H1 (cell line): ENCODE measurements around the gene SCAI. TPM values are rescaled to one million over a fixed set of nuclear protein-coding genes. Genes with fewer than 3 reads are reported as not detected.
A peak's percentile ranks its signal among the peaks of the same experiment; 100 is the strongest.

Experiments
- CTCF ChIA-PET: fragments of 300-600 bp; sonication (Branson Sonifier 250); formaldehyde crosslinking; loops from one replicate; lab custom pipeline; 2021; ENCODE audit not compliant: partially characterized antibody; lab: Charles Lee
- POLR2A ChIA-PET: fragments of 300-600 bp; sonication (Branson Sonifier 250); formaldehyde crosslinking; loops from one replicate; lab custom pipeline; 2021; ENCODE audit warnings: inconsistent platforms; ENCODE audit not compliant: partially characterized antibody; lab: Charles Lee
- DNase-seq, 2 experiments: peaks; one replicate each; pipeline versions ENCODE4 v3.0.0 to v3.0.0-alpha.2; 2010 to 2022; ENCODE audit warnings: low spot score in 2 of 2, low read depth in 1 of 2, mixed read lengths in 1 of 2
- FAIRE-seq: peaks from 2 replicates; lab custom pipeline; 2011; peaks lifted over from hg19 to GRCh38; lab: Jason Lieb, UNC
- H2AFZ ChIP-seq: 2 replicates; pipeline ENCODE4 v1.8.1; 2012; ENCODE audit warnings: low read length, inconsistent platforms
- H2AK5ac ChIP-seq: 2 replicates; pipeline ENCODE4 v1.6.1; 2013; ENCODE audit warnings: low read depth, low read length
- H2BK120ac ChIP-seq: replicated peaks from 2 replicates; pipeline ENCODE3; 2013; ENCODE audit warnings: low read depth, low read length, inconsistent platforms
- H2BK12ac ChIP-seq: 2 replicates; pipeline ENCODE4 v1.6.1; 2013; ENCODE audit warnings: low read depth, low read length
- H2BK15ac ChIP-seq: 2 replicates; pipeline ENCODE4 v1.6.1; 2013; ENCODE audit warnings: low read length
- H2BK20ac ChIP-seq: 2 replicates; pipeline ENCODE4 v1.6.1; 2013; ENCODE audit warnings: low read length
- H2BK5ac ChIP-seq: 2 replicates; pipeline ENCODE4 v1.6.1; 2013; ENCODE audit warnings: low read depth, low read length
- H3K14ac ChIP-seq: 2 replicates; pipeline ENCODE4 v1.6.1; 2013; ENCODE audit warnings: inconsistent platforms; ENCODE audit not compliant: insufficient read length
- H3K18ac ChIP-seq: 2 replicates; pipeline ENCODE4 v1.6.1; 2013; ENCODE audit warnings: low read length; ENCODE audit errors: extremely low read depth
- H3K23ac ChIP-seq: 2 replicates; pipeline ENCODE4 v1.6.1; 2013; ENCODE audit warnings: inconsistent platforms; ENCODE audit not compliant: insufficient read length
- H3K23me2 ChIP-seq: 2 replicates; pipeline ENCODE4 v1.6.1; 2013; ENCODE audit warnings: low read depth, low read length
- H3K27ac ChIP-seq: 2 replicates; pipeline ENCODE4 v1.6.1; 2011; ENCODE audit warnings: low read depth, low read length, inconsistent platforms
- H3K27me3 ChIP-seq, 4 experiments: replicated peaks in 1 of 4; 1 replicate in 1 of 4; 2 replicates in 3 of 4; pipeline versions ENCODE4 v1.6.1 to v1.8.1; 2011 to 2013; ENCODE audit warnings: low read length in 3 of 4, mild to moderate bottlenecking in 3 of 4, inconsistent platforms in 2 of 4, mixed read lengths in 2 of 4, moderate library complexity in 1 of 4; ENCODE audit not compliant: control insufficient read depth in 3 of 4, insufficient read depth in 3 of 4; ENCODE audit errors: extremely low read depth in 1 of 4
- H3K36me3 ChIP-seq, 4 experiments: 2 replicates each; pipeline versions ENCODE4 v1.6.1 to v1.8.1; 2011 to 2013; ENCODE audit warnings: mild to moderate bottlenecking in 4 of 4, low read length in 3 of 4, moderate library complexity in 2 of 4, control low read depth in 1 of 4, inconsistent platforms in 1 of 4; ENCODE audit not compliant: insufficient read depth in 4 of 4, control insufficient read depth in 2 of 4
- H3K4ac ChIP-seq: replicated peaks from 2 replicates; pipeline ENCODE3; 2013; ENCODE audit warnings: low read length, low read depth, mixed read lengths, inconsistent platforms; ENCODE audit not compliant: insufficient read length
- H3K4me1 ChIP-seq, 4 experiments: replicated peaks in 1 of 4; 1 replicate in 1 of 4; 2 replicates in 3 of 4; pipeline versions ENCODE4 v1.6.1 to v1.8.1; 2011 to 2013; ENCODE audit warnings: low read length in 3 of 4, inconsistent platforms in 2 of 4, mixed read lengths in 1 of 4; ENCODE audit not compliant: insufficient read depth in 4 of 4, control insufficient read depth in 3 of 4
- H3K4me2 ChIP-seq, 2 experiments: 2 replicates each; pipeline versions ENCODE4 v1.6.1 to v1.8.1; 2011 to 2013; ENCODE audit warnings: low read depth in 2 of 2, low read length in 2 of 2, control low read depth in 1 of 2, inconsistent platforms in 1 of 2, mild to moderate bottlenecking in 1 of 2; ENCODE audit not compliant: insufficient read depth in 1 of 2
- H3K4me3 ChIP-seq, 4 experiments: fragments of 200-600, 300-600 bp in 1 of 4; sonication (generic), shearing (Covaris generic), sonication (Bioruptor Twin) in 1 of 4; 2 replicates each; pipeline versions ENCODE4 v1.5.1 to v1.8.1; 2011 to 2016; ENCODE audit warnings: low read length in 4 of 4, low read depth in 3 of 4, control low read depth in 2 of 4, inconsistent platforms in 2 of 4, mild to moderate bottlenecking in 2 of 4, mixed read lengths in 1 of 4, moderate library complexity in 1 of 4; ENCODE audit not compliant: insufficient read depth in 2 of 4; ENCODE audit errors: extremely low read depth in 1 of 4
- H3K56ac ChIP-seq: replicated peaks from 2 replicates; pipeline ENCODE3; 2013; ENCODE audit warnings: low read depth, mild to moderate bottlenecking, mixed read lengths, low read length, inconsistent platforms; ENCODE audit not compliant: insufficient read length
- H3K79me1 ChIP-seq: 2 replicates; pipeline ENCODE4 v1.6.1; 2013; ENCODE audit warnings: low read depth, low read length, control low read depth
- H3K79me2 ChIP-seq, 2 experiments: 2 replicates each; pipeline versions ENCODE4 v1.6.1 to v1.8.1; 2012 to 2013; ENCODE audit warnings: low read length in 2 of 2, mild to moderate bottlenecking in 2 of 2, inconsistent platforms in 1 of 2; ENCODE audit not compliant: insufficient read depth in 2 of 2, control insufficient read depth in 1 of 2
- H3K9ac ChIP-seq, 4 experiments: replicated peaks in 1 of 4; 1 replicate in 1 of 4; 2 replicates in 3 of 4; pipeline versions ENCODE4 v1.6.1 to v1.8.1; 2011 to 2013; ENCODE audit warnings: low read depth in 3 of 4, low read length in 3 of 4, control low read depth in 2 of 4, mild to moderate bottlenecking in 2 of 4, moderate library complexity in 2 of 4, inconsistent platforms in 1 of 4; ENCODE audit errors: extremely low read depth in 1 of 4
- H3K9me3 ChIP-seq, 2 experiments: 2 replicates each; pipeline versions ENCODE4 v1.6.1 to v1.8.1; 2012 to 2013; ENCODE audit warnings: mild to moderate bottlenecking in 2 of 2, moderate library complexity in 2 of 2, control low read depth in 1 of 2, inconsistent platforms in 1 of 2, low read depth in 1 of 2, low read length in 1 of 2, mixed read lengths in 1 of 2; ENCODE audit not compliant: insufficient read depth in 2 of 2
- H4K20me1 ChIP-seq, 2 experiments: replicated peaks in 1 of 2; 2 replicates each; pipeline versions ENCODE3 to v1.8.1; 2011 to 2013; ENCODE audit warnings: inconsistent platforms in 2 of 2, low read length in 2 of 2, mild to moderate bottlenecking in 1 of 2; ENCODE audit not compliant: insufficient read depth in 2 of 2, control insufficient read depth in 1 of 2
- H4K5ac ChIP-seq: 2 replicates; pipeline ENCODE4 v1.6.1; 2013; ENCODE audit warnings: low read length, low read depth, mixed read lengths, inconsistent platforms; ENCODE audit not compliant: insufficient read length
- H4K8ac ChIP-seq: 2 replicates; pipeline ENCODE4 v1.8.0; 2013; ENCODE audit warnings: mild to moderate bottlenecking, moderate library complexity, low read length, inconsistent platforms; ENCODE audit not compliant: insufficient read depth; ENCODE audit errors: extremely low read depth
- H4K91ac ChIP-seq: replicated peaks from 2 replicates; pipeline ENCODE3; 2013; ENCODE audit warnings: low read length, mixed read lengths, inconsistent platforms; ENCODE audit not compliant: insufficient read length
- CHD1 ChIP-seq: IDR thresholded peaks from 2 replicates; pipeline ENCODE4 v1.6.1; 2012; ENCODE audit warnings: low read depth, low read length, improper control_type of control experiment
- CHD2 ChIP-seq: IDR thresholded peaks from 2 replicates; pipeline ENCODE4 v1.6.1; 2012; ENCODE audit warnings: low read length, improper control_type of control experiment
- EGR1 ChIP-seq: IDR thresholded peaks from 2 replicates; pipeline ENCODE4 v1.6.1; 2011; ENCODE audit warnings: low read depth, low read length, borderline replicate concordance
- EP300 ChIP-seq, 2 experiments: IDR thresholded peaks; 1 replicate in 1 of 2; 2 replicates in 1 of 2; pipeline ENCODE4 v1.6.1; 2011 to 2012; ENCODE audit warnings: low read depth in 2 of 2, low read length in 2 of 2, mild to moderate bottlenecking in 2 of 2, borderline replicate concordance in 1 of 2, inconsistent platforms in 1 of 2, moderate library complexity in 1 of 2
- KDM5A ChIP-seq: fragments of 200-600 bp; IDR thresholded peaks from 2 replicates; pipeline ENCODE4 v1.7.1; 2012; ENCODE audit warnings: mild to moderate bottlenecking, low read length, inconsistent platforms, mixed read lengths
- RBBP5 ChIP-seq: IDR thresholded peaks from 2 replicates; pipeline ENCODE4 v1.7.1; 2012; ENCODE audit warnings: low read depth, mild to moderate bottlenecking, inconsistent platforms, low read length, moderate library complexity, borderline replicate concordance
- RFX5 ChIP-seq: IDR thresholded peaks from 2 replicates; pipeline ENCODE4 v1.6.1; 2011; ENCODE audit warnings: low read depth, low read length, improper control_type of control experiment, borderline replicate concordance
- WGBS, 2 experiments: shearing (Covaris generic) in 1 of 2; methylation state at CpG; one replicate each; pipeline versions ENCODE4 v1.1.6 to v1.1.7; 2013 to 2015; ENCODE audit warnings: low lambda C conversion rate in 2 of 2, mixed read lengths in 2 of 2, inconsistent platforms in 1 of 2, low coverage in 1 of 2, missing lambda C conversion rate in 1 of 2; ENCODE audit not compliant: insufficient replicate concordance in 2 of 2, insufficient coverage in 1 of 2, insufficient read length in 1 of 2; ENCODE audit errors: extremely low coverage in 1 of 2, missing lambda C conversion rate in 1 of 2; 5-methylcytosine and 5-hydroxymethylcytosine counted together
- polyA plus RNA-seq, 7 experiments: library from polyadenylated mRNA; depleted of rRNA in 3 of 7; stranded (reverse) in 5 of 7; unstranded in 2 of 7; fragments of >200 nt in 5 of 7; fragments of 200-250 nt in 2 of 7; gene quantifications; 1 replicate in 5 of 7; 2 replicates in 1 of 7; 4 replicates in 1 of 7; pipeline versions ENCODE4 v1.2.1 to v1.2.3, GENCODE V29; 2011 to 2013; ENCODE audit warnings: missing spikeins in 2 of 7, mixed read lengths in 2 of 7
- total RNA-seq: library from RNA; stranded (reverse); fragmentation: NEBNext Ultra II Directional; extraction: Animal tissue kit (Norgen Biotek cat#: 25700); gene quantifications from 2 replicates; pipeline ENCODE4 v1.2.1, GENCODE V29; 2021

SCAI gene
- total and polyA plus RNA-seq, 2 of the 8 experiments (the other 6 are each of a cell fraction or from before 2014, with no cell fraction given): 6.4 to 19.8 TPM

GRCh38 chr9:125189361-125190289 is 46.3 kb upstream of the SCAI start, which contains the start of gene PPP6C:
Gene PPP6C (minus strand): TSS chr9:125189803. CDS start chr9:125189718, 85 bp downstream.
- peak within 1 kb of the TSS; percentile 66 to 87 (median 79) for H3K9ac ChIP-seq
- H2BK5ac ChIP-seq: peak within 1 kb of the TSS; percentile 66; the same call in 1 of the 2 replicates
- peak within 1 kb of the TSS; percentile 79 for H4K91ac ChIP-seq
- H2BK120ac ChIP-seq: no peak within 1 kb of the TSS
- no peaks in the 10 kb centered on the region for H3K9me3 ChIP-seq
- 2% methylated on average over 61 of the region's 82 CpGs; no CpG with 5 or more reads in 1 of the 2 experiments for WGBS, 2 experiments
- H3K56ac ChIP-seq: peak within 1 kb of the TSS; percentile 59
- H2BK15ac ChIP-seq: no peak within 1 kb of the TSS
- no peak within 1 kb of the TSS for H3K14ac ChIP-seq
- peaks cover 4% of the 10 kb centered on the region; the same call in 1 of the 2 replicates for H3K23me2 ChIP-seq
- no peaks in the 10 kb centered on the region for H3K79me1 ChIP-seq
- H4K20me1 ChIP-seq: peaks cover 2 to 3% of the 10 kb centered on the region in 2 experiments
- H3K79me2 ChIP-seq: peaks cover 13 to 48% of the 10 kb centered on the region in 2 experiments
- no peak within 1 kb of the TSS for H2BK20ac ChIP-seq
- peaks cover 0 to 3% (median 1%) of the 10 kb centered on the region in 4 experiments; a peak in 1 of 7 replicates for H3K4me1 ChIP-seq
- no peak within 1 kb of the TSS for H2BK12ac ChIP-seq
- H3K4me2 ChIP-seq: peak within 1 kb of the TSS; percentile 71 to 88
- peak; percentile 87 to 97 for DNase-seq
- H3K4ac ChIP-seq: no peak within 1 kb of the TSS
- peak within 1 kb of the TSS; percentile 60 for H3K18ac ChIP-seq
- H4K5ac ChIP-seq: peak within 1 kb of the TSS; percentile 94
- H4K8ac ChIP-seq: peak within 1 kb of the TSS; percentile 96; the same call in 1 of the 2 replicates
- H3K36me3 ChIP-seq: no peaks in the 10 kb centered on the region
- H3K4me3 ChIP-seq: peak within 1 kb of the TSS; percentile 95 to 99 (median 96)
- ChIA-PET POLR2A (interaction anchor here (0.6 to 1.4 kb wide), 4 partner anchors 9 to 333 kb away, joined by 3 to 10 read pairs (median 4); no protein-coding TSS in a partner anchor), CTCF (interaction anchor here (0.5 kb wide), 1 partner anchor 65 kb away, joined by 3 read pairs; no protein-coding TSS in a partner anchor)
- H2AFZ ChIP-seq: peak within 1 kb of the TSS; percentile 95
- H3K27me3 ChIP-seq: no peaks in the 10 kb centered on the region
- no peak for FAIRE-seq
- peak within 1 kb of the TSS; percentile 80 for H3K27ac ChIP-seq
- no peak within 1 kb of the TSS for H2AK5ac ChIP-seq
- no peak within 1 kb of the TSS for H3K23ac ChIP-seq
- no peak for TF ChIP-seq RFX5
- no peak for TF ChIP-seq CHD1
- TF ChIP-seq EGR1: no peak
- peak; percentile 28; the same call in 1 of the 2 replicates for TF ChIP-seq CHD2
- peak; percentile 67 for TF ChIP-seq KDM5A
- peak; percentile 74; the same call in 1 of the 2 replicates for TF ChIP-seq RBBP5
- 0 out of 3 replicates have a peak, but pooled peaks of 1 of the 2 experiments have one; percentile 34 for TF ChIP-seq EP300 (IDR thresholded peaks at IDR 0.05; ENCODE audit: borderline replicate concordance in 1 of 2, low read depth in 2 of 2, low read length in 2 of 2)
